Left lobe of liver (tissue), 2 donors: ENCODE results near the gene GAS7. TPM values are rescaled to one million over a fixed set of nuclear protein-coding genes. Genes with fewer than 3 reads are reported as not detected.
"Not testable (repeated sequence)": the region's sequence is repeated elsewhere in the genome, so short reads cannot be mapped to it uniquely, and the experiment has no call there.

Experiments used
- ATAC-seq: fragments of 200-7000 bp; cut with Tn5 transposase; one replicate; pipeline ENCODE4 v1.9.1; 2020; ENCODE audit warnings: mild to moderate bottlenecking, moderate library complexity
- DNase-seq: peaks from one replicate; pipeline ENCODE4 v3.0.0-alpha.2; 2020; ENCODE audit warnings: low spot score
- total RNA-seq: library from RNA; stranded (reverse); gene quantifications from one replicate; pipeline ENCODE4 v1.2.1, GENCODE V29; 2021
- donor health status: DM: no; HTN: no; CAD: no; lungs with moderate emphysema.
- donor health status: DM: no; HTN: yes; CAD: no.

The GAS7 gene
- total RNA-seq, 1 donor from 2014 or later, result 2.4 TPM

DNA sequence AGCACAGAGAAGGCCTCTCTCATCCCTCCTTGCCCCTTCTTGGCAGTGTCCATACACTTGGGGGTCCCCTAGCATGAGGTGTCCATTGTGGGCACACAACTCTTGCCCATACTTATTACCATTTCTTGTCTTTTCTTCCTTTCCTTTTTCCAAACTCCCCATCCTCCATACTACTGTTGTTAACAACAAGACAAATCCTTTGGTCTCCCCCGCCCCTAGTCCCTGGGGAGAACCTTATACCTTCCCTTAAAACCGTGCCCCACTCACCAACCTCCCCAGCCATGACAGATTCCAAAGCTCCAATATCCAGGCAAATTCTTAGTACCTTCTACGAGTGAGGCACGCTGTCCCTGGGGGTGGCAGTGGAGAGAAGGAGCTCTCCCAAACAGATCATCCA lies 82.9 kb downstream of the GAS7 start:
- no peak for ATAC-seq
- no peak for DNase-seq

DNA sequence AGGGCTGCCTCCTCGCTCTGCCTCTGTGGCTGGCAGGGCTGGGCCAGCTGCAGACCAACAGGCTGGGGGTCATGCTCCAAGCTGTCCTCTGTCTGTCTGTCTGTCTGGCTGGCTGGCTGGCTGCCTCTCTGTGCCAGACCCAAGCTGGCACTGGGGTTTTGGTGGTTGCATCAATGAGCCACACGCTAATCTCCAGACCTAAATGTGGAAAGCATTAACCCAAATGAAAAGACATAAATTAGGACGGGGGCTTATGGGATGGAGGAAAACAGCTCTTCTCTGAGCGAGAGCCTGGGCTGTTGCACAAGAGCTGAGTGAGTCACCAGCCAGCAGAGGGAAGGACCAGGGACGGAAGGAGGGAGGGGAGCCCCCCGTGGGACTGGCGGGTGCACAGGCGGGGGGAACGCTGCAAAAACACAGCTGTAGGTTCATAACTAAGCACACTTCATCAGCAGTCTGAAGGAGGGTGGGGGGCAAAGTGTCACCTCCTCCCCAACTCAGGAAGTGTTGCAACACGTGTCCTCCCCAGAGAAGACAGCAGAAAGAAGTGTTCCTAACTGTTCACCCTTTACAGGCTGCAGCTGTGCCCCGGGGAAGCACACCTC lies 83.4 kb downstream of the GAS7 start:
- ATAC-seq (peak; percentile 66), DNase-seq (peak; percentile 59)

DNA sequence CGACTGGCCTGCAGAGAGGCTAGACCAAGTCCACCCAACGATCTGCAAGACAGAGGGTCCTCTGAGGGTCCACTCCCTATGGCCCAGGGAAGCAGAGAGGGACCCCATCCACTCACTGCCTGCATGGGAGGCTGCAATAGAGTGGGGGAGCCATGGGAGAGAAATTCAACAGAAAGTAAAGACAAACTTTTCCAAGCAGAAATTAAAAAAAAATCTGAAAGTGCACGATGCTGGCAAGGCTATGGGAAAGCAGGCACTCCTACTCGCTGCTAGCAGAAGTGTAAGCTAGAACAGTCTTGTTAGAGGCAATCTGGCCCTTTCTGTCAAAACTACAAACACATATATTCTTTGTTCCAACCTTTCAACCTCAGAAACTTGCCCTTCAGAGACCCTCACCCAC lies 85.4 kb downstream of the GAS7 start:
- ATAC-seq, result no peak
- DNase-seq, result no peak

DNA sequence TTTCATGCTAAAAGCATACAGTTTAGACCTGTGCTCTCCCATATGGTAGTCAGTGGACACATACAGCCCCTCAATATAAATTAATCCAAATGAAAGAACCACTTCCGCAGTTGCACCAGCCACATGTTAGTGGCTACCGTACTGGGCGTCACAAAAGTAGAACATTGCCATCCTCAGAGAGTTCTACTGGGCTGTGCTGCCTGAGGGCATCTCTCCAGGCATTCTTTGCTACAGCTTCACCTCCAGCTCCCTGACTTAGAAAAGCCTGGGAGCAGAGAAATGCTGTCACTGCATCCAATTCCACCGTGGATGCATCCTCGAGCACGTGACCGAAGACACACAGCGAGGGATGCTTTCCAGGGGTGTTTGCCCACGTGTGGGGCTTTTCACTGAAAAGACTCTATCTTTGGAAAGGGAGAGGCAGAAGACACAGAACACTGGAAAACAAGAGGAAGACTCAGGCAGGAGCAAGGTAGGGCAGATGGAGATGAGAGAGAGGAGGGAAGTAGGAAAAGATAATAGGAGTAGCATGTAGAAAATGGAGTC lies 86.4 kb downstream of the GAS7 start:
- ATAC-seq, result no peak
- no peak for DNase-seq

DNA sequence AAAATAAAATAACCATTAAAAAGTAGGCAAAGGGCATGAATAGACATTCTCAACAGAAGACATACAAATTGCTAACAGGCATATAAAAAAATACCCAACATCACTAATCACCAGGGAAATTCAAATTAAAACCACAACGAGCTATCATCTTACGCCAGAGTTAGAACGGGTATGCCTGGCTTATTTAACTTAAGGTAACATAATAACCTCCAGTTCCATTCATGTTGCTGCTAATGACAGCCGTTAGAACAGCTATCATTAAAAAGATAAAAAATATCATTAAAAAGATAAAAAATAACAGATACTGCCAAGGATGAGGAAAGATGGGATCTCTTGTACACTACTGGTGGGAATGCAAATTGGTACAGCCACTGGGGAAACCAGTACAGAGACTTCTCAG lies 89.3 kb downstream of the GAS7 start:
- no peak for DNase-seq
- no peak for ATAC-seq

DNA sequence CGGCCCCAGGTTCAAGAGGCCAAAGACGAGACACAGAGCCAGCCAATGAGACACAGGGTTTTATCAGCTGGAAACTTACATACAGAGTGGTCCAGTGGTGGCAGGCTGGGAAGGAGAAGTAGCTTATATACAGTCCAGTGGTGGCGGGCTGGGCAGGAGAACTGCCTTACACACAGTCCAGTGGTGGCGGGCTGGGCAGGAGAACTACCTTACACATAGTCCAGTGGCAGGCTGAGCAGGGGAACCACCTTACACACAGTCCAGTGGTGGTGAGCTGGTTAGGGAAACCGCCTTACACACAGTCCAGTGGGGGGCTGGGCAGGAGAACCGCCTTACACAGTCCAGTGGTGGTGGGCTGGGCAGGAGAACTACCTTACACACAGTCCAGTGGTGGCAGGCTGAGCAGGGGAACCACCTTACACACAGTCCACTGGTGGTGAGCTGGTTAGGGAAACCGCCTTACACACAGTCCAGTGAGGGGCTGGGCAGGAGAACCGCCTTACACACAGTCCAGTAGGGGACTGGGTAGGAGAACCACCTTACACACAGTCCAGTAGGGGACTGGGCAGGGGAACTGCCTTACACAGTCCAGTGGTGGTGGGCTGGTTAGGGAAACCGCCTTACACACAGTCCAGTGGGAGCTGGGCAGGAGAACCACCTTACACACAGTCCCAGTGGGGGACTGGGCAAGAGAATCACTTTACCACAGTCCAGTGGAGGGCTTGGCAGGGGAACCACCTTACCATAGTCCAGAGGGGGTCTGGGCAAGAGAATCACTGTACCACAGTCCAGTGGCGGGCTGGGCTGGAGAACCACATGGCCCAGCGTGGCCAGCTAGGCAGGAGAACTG lies 90.9 kb downstream of the GAS7 start:
- no peak for DNase-seq
- ATAC-seq, result peak; percentile 27

DNA sequence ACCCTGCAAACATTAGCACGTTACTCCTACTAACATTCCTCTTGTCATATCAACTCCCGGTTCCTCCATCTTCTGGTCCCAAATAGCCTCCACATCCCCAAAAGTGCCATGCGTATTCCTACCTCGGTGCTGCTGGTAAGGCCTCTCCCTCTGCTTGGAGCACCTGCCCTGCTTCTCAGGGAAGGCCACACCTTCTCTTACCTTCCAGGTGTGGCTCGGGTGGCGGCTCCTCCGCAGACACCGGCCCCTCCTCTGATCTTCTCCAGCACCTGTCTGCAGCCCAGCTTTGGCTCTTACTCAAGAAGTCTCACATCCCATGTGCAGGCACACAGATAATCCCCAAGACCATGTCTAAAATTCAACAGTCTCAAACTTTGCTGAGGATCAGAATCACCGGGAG lies 92.3 kb downstream of the GAS7 start:
- ATAC-seq, result no peak
- DNase-seq, result no peak

DNA sequence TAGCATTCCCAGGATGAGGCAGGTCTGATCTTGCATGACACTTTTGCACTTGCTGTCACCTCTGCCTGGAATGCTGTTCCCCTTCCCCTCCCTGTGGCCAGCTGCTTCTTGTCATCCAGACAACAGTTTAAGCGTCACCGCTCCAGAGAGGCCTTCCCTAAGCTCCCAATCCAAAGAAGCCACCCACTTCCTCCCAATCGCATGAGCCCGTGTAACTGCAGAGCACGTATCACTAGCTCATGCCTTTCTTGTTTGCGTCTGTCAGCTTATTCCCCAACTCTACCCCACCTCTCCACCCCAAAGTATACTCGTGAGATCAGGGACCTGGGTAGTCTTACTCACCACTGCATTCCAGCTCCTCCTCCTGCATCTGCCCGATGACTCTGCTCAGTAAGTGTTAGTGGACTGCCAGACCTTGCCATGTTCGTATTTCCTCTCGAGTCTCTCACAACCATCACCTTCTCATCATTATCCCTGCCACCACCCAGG lies 92.8 kb downstream of the GAS7 start:
- DNase-seq (no peak), ATAC-seq (no peak)

DNA sequence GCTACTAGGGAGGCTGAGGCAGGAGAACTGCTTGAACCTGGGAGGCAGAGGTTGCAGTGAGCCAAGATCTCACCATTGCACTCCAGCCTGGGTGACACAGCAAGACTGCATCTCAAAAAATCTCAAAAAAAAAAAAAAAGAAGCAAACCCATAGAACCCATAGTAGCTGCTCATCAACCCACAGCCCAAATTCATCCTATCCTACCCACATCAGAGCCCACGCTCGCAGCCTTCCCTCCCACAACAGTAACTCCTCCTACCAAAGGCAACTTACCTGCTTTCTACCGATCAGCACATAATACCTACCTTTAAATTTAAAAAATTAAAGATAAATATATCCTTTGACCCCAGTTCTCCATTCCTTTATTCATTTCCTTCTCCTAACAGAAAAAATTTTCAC lies 94.7 kb downstream of the GAS7 start:
- no peak for DNase-seq

DNA sequence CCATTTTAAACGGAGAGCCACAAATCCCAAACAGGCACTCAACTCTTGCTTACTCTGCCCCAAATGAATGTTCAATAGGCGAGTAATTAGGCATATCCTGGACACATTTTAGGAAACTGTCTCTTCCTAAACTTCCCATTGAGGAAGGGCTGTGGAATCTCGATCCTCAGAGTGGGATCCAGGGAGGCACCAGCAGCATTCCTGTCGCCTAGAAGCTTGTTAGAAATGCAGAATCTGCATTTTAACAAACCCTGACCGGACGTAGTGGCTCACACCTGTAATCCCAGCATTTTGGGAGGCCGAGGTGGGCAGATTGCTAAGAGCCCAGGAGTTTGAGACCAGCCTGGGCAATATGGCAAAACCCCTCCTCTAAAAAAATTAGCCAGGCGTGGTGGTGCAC lies 95.6 kb downstream of the GAS7 start:
- no peak for ATAC-seq
- DNase-seq, result no peak

More for the DNA sequence above, 94.7 kb downstream of the GAS7 start:
- no peak for ATAC-seq

DNA sequence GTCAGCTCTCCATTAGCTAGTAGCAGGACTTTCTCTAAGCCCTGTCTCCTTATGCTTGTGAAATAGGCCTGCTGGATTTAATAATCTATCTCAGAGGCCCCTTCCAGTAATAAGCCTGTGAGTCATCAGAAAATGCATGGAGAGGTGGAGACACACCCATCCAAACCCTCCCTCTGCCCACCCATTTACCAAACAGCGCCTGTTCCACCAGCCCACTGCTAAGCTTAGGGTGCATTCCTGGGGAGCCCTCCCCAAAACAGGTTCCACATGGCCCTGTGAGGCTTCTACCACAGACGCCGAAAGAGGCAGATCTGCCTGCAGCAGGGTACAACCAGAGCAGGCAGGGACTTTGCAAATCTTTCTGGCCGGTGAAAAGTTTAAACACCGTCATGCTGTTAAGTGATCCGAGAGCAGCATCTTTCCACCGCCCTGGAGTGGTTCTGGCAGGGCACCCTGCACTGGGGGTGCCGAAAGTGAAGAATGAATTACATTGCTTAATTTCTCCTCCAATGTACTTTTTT lies 99.3 kb downstream of the GAS7 start:
- no peak for DNase-seq
- ATAC-seq, result no peak

DNA sequence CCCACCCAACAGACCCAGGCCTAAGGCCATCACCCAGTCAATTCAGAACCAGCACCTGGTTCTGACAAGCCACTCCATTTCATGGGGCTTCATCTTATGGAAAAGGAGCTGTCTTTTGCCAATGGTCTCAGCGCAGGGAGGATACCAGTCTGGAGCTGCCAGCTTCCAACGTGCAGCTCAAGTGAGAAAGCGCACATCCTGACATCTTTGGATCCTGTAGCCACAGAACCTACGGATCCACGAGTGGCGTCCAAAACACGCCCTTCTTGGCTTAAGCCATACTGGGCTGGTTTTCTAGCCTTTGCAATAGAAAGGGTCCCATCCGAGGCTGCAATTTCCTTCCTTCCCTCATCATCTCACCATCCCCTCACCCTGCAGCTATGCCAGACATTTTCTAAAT lies 101.8 kb downstream of the GAS7 start:
- DNase-seq (no peak), ATAC-seq (no peak)

DNA sequence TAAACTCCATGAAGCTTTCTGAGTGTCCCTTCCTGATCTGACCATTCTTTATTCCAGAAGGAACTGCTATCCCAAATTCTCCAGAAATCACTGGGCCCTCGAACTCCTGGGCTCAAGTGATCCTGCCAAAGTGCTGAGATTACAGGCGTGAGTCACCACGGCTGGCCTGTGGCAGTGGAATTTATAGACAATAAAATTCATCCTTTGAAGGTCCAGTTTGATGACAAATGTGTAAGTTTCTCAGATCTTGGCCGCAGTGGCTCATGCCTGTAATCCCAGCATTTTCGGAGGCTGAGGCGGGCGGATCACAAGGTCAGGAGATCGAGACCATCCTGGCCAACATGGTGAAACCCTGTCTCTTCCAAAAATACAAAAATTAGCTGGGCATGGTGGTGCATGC lies 103.1 kb downstream of the GAS7 start:
- DNase-seq, result not testable (repeated sequence)

DNA sequence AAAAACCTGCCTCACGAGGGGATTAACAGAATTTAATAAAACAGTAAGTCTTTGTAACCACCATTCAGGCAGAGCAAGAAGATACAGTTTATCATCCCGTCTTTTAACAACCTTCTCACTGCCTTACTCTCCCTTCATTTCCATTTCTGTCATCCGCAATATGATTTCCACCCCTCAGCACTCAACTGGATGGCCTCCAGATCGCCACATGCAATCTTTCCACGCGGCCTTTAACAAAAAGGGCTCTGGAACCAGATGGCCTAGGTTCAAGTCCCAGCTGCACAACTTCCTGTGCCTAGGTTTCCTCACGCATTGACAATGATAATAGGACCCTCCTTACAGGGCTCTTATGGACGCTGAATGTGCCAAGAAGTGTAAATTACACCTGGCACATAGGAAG lies 103.6 kb downstream of the GAS7 start:
- no peak for ATAC-seq
- no peak for DNase-seq

More for the DNA sequence above, 103.1 kb downstream of the GAS7 start:
- ATAC-seq, result not testable (repeated sequence)

DNA sequence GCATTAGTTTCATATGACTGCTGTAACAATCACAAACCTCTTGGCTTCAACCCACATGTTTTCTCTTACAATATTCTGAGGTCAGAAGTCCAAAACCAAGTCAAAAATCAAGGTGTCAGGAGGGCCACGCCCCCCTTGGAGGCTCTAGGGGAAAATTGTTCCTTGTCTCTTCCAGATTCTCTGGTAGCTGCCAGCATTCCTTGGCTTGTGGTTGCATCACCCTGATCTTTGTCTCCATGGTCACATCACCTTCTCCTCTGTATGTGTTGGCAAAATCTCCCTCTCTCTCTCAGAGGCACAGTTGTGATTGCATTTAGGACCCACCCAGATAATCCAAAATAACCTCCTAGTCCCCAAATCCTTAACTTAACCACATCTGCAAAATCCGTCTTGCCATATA lies 105.8 kb downstream of the GAS7 start:
- no peak for DNase-seq
- no peak for ATAC-seq

DNA sequence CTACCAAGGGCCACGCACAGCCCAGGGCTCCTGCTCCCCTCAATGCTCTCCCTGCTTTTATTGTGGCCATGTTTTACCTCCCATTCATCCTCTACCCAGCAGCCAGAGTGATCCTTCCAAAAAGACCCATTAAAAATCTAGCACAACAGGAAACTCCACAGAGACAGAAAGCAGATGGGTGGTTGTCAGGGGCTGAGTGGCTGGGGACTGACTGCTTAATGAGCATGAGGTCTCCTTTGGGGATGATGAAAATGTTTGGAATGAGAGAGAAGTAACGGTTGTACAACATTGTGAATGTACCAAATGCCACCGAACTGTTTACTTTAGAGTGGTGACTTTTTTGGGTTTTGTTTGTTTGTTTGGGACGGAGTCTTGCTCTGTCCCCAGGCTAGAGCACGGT lies 107.4 kb downstream of the GAS7 start:
- DNase-seq (no peak), ATAC-seq (no peak)

DNA sequence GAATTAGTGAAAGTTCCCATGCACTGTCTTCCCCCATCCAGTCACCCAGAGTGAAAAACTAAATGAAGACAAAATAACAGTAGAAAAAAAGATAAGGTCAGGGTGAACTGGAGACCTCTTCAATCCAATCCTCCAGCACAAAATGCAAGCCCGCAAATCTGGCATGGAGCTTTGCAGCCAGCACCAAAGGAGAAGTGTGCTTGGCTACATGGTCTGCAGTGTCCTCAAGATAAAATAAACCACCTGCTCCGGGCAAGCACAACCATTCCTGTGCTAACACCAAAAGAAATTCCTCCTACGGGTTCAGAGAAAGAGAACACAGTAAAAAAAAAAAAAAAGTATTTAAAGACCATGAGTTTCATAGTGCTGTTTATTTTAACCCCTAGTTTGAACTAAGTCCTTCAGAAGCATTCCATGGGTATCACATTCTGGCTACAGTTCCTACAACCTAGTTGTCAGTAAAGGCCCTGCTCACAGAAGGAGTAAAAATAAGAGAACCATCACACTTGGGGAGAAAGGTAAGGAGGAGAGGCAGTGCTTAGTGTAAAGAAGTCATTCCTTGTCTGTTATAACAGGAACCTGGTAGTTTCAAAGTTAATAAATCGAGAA lies 109.1 kb downstream of the GAS7 start:
- no peak for ATAC-seq
- no peak for DNase-seq

DNA sequence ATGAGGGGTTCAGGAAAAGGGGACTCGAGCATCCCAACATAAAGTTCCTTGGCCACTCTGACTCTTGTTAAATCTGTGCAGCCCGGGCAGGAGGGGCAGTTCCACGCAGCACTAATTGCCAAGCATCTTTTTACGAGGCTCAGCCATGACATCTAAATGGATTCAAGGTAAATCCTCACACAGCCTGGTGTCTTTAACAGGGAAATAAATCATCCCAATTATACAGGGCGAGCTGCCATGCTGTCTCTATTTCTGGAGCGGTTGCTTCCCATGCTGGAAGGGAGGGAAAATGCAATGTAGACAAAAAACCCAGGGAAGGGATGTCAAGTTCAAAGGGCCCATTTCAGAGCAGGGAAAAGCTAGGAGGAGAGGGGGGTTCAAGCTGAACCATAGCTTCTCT lies 110.0 kb downstream of the GAS7 start:
- ATAC-seq, result no peak

DNA sequence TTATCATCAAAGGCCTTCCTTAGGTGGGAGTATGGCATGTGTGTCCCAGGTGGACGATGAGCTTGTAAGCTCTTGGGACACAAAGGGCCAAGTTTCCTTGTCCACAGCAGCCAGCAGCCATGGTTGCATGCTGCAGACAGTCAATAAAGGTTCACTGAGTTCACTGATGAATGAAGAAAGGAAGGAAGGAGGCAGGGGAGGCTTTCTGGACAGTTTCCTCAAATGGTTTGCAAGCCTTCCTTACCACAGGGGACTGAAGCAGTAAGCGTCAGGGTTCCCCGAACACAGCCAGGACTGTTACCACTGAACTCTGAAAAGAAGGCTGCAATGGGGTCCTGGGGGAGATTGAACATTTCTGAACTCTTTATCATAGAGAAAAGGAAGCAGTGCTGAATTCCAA lies 111.1 kb downstream of the GAS7 start:
- DNase-seq (no peak), ATAC-seq (no peak)

More for the DNA sequence above, 110.0 kb downstream of the GAS7 start:
- DNase-seq, result no peak

DNA sequence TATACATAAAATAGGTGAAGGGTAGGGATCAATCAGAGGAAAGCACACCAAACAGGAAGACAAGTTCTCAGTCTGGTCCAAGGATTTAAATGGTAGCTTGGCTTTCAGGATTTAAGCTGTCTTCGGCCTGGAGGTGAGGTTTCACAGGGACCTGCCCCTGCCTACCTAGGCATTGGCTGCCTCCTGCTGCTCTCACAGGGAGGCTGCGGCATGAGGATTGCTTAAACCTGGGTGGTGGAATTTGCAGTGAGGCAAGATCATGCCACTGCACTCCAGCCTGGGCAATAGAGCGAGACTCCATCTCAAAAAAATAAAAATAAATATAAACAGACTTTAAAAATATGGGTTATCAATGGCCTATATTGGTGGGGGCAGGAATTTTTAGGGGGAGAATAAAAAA lies 114.5 kb downstream of the GAS7 start:
- no peak for ATAC-seq
- no peak for DNase-seq

DNA sequence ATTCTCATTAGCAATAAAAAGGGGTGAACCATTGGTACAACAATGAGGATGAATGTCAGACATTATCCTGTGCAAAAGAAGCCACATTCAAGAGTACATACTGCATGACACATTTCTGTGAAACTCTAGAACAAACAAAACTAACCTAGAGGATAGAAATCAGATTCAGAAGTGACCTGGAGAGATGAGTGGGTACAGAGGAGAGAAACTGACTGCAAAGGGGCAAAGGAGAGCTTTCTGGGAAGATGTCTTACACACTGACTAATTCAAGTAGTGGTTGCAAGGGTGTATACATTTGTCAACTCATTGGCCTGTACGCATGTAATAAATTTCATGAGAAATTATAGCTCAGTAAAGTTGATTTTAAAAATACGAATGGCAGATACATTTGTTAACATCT lies 115.6 kb downstream of the GAS7 start:
- DNase-seq, result no peak
- no peak for ATAC-seq
